GM18520 (cell line): Measurements from ENCODE around the gene NECTIN2.
"Not testable (repeated sequence)": the region's sequence is repeated elsewhere in the genome, so short reads cannot be mapped to it uniquely, and the experiment has no call there.

Experiments used
- ATAC-seq: cut with Tn5 transposase; IDR thresholded peaks from one replicate; pipeline ENCODE4 v1.9.1; 2021; ENCODE audit not compliant: unreplicated experiment

NECTIN2 gene

DNA sequence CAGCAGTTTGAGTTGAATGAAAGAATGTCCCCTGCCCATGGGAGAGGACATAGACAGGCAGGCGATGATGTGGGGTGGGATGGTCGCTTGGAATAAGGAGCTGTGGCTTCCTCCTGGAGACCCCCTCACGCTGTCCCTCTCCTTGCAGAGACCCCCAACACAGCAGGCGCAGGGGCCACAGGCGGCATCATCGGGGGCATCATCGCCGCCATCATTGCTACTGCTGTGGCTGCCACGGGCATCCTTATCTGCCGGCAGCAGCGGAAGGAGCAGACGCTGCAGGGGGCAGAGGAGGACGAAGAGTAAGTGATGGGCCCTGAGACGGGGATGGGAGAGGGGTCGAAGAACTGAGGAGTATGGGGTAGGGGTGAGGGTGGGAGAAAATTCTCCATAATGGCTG, 36.0 kb downstream of the NECTIN2 start:
- no peak for ATAC-seq

DNA sequence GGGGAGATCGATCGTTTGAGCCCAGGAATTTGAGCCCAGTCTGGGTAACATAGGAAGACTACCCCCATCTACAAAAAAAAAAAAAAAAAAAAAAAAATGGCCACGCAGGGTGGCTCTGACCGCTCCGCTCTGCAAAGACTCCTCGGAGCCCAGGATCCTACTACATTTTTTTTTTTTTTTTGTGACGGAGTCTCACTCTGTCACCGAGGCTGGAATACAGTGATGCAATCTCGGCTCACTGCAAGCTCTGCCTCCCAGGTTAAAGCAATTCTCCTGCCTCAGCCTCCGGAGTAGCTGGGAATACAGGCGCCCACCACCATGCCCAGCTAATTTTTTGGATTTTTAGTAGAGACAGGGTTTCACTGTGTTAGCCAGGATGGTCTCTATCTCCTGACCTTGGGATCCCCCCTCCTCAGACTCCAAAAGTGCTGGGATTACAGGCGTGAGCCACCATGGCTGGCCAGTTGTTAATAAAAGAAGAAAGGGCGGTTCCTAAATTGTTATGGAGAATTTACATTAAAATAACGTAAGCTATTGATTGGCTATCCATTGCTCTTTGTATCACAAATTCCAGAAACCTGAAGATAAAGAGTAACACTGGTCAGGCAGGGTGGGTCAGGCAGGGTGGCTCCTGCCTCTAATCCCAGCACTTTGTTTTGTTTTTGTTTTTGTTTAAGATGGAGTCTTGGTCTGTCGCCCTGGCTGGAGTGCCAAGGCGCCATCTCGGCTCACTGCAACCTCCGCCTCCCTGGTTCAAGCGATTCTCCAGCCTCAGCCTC, 36.7 kb downstream of the NECTIN2 start:
- ATAC-seq = not testable (repeated sequence)

DNA sequence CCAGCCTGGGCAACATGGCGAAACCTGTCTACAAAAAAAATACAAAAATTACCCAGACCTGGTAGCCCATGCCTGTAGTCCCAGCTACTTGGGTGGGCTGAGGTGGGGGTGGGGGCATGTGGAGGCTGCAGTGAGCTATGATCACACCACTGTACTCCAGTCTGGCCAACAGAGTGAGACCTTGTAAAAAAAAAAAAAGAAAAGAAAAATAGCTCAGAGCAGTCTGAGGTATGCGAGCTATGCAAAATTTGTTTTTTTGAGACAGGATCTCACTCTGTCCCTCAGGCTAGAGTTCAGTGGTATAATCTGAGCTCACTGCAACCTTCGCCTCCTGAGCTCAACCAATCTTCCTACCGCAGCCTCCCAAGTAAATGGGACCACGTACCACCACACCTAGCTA, 37.8 kb downstream of the NECTIN2 start:
- no peak for ATAC-seq

DNA sequence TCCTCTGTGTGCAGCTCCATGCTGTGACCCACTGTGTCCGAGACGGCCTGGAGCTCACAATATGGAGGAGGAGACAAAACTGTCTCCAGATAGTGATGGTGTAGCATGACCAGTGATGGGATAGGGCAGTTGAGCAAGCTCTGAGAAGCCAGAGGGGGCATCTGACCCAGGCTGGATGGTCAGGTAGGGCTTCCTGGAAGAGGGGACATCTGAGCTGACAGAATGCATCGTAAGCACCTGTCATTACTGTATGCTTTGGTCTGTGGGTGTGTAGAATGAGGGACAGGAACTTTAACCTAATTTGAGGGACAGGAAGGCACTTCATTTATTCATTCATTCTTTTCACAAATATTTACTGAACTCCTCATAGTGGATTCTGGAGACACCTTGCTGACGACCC, 38.5 kb downstream of the NECTIN2 start:
- no peak for ATAC-seq

DNA sequence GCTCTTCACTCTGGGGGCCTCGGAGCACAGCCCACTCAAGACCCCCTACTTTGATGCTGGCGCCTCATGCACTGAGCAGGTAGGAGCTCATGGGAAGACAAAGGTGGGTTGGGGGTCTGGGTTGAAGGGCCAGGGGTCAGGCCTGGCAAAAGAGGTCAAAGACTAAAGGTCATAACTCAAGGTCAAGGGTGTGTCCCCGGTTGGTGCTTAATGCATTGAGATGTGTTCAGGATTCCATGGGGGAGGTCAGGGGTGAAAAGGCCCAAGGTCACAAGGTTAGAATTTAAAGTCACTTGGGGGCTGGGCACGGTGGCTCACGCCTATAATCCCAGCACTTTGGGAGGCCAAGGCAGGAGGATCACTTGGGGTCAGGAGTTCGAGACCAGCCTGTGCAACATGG, 40.0 kb downstream of the NECTIN2 start:
- no peak for ATAC-seq

DNA sequence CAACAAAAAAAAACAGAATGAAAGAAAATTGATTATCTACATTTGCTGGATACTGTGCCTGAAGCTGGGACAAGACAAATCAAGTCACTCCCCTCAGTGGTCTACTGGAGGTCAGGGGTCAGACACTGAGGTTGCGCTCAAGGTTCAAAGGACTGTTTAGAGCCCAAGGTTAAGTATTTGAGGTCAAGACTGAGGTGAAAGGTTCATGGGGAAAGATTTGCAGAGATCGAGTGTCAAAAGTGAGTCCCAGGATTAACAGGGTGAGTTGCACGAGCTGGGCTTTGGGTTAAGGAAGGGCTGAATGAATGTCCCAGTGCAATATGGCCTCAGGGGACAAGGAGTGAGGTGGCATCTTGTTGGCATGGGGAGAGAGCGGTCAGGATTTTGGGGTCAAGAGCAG, 41.6 kb downstream of the NECTIN2 start:
- no peak for ATAC-seq

DNA sequence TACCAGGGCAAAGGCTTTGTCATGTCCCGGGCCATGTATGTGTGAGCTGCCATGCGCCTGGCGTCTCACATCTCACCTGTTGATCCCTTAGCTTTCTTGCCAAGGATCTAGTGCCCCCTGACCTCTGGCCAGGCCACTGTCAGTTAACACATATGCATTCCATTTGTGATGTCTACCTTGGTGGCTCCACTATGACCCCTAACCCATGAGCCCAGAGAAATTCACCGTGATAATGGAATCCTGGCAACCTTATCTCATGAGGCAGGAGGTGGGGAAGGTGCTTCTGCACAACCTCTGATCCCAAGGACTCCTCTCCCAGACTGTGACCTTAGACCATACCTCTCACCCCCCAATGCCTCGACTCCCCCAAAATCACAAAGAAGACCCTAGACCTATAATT, 42.2 kb downstream of the NECTIN2 start:
- not testable (repeated sequence) for ATAC-seq

DNA sequence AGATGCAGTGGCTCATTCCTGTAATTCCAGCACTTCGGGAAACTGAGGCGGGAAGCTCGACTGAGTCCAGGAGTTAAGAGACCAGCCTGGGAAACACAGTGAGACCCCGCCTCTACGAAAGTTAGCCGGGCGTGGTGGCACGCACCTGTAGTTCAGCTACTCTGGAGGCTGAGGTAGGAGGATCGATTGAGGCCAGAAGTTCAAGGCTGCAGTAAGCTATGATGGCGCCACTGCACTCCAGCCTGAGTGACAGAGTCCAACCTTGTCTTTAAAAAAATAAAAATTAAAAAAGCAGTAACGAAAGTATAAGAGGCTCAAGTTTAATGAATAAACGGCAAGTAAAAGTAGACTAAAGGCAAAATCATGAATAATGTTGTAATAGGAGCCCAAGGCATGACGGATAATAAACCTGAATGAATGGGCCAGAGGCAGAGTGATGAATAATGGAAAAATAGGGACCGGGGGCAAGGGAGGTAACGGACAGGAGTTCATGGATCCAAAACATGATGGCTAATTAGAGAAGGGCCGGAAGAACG, 43.8 kb downstream of the NECTIN2 start:
- ATAC-seq = no peak

DNA sequence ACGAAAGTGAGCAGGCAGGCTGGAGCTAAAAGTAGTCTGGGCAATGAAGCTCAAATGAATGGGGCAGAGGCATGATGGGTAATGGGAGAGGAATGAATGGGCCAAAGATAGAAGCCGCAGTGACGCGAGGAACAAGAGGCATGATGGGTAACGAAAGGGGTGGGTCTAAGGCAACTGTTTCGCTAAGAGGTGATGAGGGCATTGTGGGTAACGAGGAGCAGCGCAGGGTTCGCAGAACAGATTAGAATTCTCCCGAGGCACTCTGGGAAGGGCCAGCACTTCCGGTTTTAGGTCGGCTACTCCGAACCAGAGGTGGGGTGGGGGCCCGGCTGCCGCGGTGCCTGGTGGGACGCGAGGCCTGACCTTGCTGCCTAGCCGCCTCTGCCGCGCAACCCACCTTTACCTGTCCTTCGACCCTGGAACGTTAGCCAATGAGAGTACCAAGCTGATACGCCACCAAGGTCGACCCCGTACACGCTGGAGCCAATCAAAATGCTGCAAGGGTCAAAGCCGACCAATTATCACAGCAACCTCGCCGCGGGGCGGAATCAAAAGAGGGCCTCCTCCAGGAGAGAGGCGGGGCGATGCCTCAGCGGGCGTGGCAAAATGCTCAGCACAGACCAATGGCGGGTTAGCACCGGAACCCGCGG, 44.4 kb downstream of the NECTIN2 start:
- peak; percentile 81 for ATAC-seq

DNA sequence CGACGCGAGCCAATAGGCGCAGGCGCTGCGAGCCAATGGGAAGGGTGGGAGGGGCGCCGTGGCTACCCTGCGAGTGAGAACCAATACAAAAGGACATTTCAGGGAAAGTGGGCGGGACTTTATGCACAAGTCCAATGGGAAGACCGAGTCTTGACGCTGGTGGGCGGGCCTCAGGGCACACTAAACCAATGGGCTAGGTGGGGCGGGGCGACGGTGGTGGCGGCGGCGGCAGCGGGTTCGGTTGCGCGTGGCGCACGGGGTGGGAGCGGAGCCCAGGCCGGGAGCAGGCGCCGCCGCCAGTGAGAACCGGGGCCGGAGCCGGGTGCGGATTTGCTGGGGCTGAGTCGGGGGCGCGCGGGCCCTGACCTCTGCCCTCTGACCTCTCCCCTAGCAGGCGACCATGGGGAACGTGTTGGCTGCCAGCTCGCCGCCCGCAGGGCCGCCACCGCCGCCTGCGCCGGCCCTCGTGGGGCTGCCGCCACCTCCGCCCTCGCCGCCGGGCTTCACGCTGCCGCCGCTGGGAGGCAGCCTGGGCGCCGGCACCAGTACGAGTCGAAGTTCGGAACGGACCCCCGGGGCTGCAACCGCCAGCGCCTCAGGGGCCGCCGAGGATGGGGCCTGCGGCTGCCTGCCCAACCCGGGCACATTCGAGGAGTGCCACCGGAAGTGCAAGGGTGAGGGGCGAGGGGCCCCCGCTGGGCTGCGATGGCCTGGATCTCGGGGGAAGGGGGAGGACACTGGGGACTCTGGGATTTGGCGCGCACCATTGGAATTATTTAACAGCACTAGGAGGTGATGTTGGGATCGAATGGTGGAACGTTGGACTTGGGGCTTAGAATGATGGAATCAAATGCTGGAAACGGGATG, 45.2 kb downstream of the NECTIN2 start, which contains the start of gene TOMM40:
Gene TOMM40, plus strand, starts transcription at position 239 of the 867 bp plus-strand sequence. Its CDS starts 162 bp downstream, at position 401.
- no peak for ATAC-seq

DNA sequence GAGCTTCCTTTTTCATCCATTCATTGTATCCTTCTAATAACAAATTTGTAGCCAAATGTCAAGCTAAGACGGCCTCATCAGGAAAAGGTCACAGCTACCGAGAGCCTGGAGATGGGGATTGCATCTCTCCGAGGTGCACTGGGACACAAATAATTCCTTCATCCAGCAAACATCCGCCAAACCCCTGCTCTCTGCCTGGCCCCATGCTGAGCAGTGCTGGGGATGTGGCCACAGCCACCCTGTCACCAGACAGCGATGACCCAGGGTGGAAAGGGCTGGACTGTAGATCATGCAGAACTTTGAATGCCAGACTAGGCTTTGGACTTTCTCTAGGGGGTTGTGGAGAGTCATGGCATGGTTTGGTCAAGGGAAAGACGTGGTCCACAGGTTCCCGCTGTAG, 46.8 kb downstream of the NECTIN2 start:
- no peak for ATAC-seq

DNA sequence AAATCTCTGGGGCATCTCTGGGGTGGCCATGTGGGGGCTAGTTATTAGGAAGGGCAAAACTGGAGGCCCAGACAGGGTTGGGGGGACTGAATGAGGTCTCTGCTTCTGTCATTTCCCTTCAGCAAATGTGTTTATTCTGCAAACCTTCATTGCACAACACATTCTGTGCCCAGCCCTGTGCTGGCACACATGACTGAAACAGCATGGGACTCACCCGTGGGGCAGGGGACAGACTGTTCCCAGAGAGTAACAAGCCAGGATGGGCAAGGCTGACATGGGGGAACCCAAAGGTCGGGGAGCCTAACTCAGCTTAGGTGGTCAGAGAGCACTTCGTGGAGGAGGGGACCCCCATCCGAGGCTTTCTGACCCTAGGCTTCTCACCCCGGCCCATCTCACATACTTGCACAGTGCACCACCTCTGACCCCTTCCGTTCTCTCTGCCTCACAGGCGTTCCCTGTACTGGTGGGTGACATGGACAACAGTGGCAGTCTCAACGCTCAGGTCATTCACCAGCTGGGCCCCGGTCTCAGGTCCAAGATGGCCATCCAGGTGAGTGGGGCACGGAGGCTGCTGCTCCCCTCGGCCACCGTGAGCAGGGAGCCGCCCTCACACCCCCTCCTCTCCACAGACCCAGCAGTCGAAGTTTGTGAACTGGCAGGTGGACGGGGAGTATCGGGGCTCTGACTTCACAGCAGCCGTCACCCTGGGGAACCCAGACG, 47.4 kb downstream of the NECTIN2 start:
- ATAC-seq = no peak

DNA sequence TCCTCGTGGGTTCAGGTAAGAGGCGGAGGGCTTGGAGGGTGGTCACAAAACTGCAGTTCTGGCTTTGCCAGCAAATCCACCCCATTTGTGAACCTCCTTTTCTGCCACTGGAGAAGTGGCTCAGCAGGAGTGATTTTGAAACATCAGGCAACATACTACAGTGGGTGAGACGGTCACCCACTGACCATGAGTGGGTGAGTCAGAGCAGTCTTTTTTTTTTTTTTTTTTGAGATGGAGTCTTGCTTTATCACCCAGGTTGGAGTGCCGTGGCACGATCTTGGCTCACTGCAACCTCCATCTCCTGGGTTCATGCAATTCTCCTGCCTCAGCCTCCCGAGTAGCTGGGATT, 47.9 kb downstream of the NECTIN2 start:
- no peak for ATAC-seq

DNA sequence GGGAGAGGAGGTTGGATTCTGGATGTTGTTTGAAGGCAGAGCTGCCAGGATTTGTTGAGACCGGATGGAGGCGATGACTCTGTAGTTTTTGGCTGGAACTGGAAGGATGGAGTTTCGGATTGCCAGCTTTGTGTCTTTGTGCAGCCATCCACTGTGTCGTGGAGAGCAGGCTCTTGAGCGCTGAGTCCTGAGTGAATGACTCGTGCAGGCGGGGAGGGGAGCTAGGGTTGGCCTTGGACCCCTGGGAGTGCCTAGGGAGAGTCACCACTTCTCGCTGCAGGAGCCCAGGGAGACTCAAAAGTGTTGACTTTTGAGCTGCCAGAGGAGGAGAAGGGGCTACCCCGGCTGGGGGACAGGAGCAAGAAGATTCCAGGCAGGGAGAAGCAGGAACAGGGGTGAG, 48.8 kb downstream of the NECTIN2 start:
- no peak for ATAC-seq

DNA sequence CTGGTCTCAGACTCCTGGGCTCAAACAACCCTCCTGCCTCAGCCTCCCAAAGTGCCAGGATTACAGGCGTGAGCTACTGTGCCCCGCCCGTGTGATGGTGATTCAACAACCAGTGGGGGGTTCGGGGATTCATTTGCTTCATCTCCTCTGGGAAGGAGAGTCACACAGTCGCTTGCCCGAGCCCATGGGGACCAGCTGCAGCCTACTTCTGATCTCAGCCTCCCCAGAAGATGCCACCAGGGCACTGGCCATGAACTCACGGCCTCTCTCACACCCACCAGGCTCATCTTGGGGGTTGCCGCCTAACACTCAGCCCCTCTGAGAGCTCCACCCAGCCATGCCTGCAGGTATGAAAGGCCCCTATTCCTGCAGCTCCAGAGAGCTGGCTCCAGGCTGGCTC, 51.7 kb downstream of the NECTIN2 start:
- no peak for ATAC-seq

DNA sequence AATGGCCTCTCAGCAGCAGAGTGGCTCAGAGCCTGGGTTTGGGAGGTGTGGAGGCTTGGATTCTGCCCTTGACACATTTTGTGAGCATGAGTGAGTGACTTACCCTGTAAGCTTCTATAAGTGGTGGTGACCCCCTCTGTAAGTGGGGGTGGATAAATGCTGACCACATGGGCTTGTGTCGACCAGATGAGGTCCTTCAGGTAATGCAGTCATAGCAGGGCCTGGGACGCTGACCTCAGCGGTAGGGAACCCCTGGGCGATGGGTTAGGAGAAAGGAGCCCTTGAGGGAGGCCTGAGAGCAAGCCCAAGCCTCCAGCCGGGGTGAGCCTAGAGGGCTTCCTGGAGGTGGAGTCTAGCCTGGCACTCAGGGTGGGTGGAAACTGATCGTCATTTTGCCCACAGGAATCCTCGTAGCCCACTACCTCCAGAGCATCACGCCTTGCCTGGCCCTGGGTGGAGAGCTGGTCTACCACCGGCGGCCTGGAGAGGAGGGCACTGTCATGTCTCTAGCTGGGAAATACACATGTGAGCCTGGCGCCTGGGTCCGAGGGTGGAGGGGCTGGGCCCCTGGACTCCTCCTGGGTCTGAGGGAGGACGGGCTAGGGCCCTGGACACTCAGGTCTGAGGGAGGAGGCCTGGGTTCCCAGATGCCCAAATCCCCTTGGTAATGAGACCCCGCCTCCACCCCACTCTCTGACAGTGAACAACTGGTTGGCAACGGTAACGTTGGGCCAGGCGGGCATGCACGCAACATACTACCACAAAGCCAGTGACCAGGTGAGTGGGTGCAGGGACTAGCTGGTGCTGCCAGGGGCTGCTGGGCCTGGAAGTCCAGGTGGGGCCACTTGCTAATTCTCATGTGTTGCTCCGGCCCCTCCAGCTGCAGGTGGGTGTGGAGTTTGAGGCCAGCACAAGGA, 54.5 kb downstream of the NECTIN2 start:
- ATAC-seq = no peak

DNA sequence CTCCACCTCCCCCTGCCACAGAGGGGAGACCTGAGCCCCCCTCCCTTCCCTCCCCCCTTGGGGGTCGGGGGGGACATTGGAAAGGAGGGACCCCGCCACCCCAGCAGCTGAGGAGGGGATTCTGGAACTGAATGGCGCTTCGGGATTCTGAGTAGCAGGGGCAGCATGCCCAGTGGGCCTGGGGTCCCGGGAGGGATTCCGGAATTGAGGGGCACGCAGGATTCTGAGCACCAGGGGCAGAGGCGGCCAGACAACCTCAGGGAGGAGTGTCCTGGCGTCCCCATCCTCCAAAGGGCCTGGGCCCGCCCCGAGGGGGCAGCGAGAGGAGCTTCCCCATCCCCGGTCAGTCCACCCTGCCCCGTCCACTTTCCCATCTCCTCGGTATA, 57.1 kb downstream of the NECTIN2 start:
- ATAC-seq = no peak

DNA sequence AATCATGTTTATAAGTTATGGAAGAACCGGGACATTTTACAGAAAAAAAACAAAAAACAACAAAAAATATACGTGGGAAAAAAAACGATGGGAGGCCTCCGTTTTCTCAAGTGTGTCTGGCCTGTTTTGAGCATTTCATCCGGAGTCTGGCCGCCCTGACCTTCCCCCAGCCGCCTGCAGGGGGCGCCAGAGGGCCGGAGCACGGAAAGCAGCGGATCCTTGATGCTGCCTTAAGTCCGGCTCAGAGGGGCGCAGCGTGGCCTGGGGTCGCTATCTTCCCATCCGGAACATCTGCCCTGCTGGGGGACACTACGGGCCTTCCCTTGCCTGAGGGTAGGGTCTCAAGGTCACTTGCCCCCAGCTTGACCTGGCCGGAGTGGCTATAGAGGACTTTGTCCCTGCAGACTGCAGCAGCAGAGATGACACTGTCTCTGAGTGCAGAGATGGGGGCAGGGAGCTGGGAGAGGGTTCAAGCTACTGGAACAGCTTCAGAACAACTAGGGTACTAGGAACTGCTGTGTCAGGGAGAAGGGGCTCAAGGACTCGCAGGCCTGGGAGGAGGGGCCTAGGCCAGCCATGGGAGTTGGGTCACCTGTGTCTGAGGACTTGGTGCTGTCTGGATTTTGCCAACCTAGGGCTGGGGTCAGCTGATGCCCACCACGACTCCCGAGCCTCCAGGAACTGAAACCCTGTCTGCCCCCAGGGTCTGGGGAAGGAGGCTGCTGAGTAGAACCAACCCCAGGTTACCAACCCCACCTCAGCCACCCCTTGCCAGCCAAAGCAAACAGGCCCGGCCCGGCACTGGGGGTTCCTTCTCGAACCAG, 57.7 kb downstream of the NECTIN2 start:
- ATAC-seq = no peak

DNA sequence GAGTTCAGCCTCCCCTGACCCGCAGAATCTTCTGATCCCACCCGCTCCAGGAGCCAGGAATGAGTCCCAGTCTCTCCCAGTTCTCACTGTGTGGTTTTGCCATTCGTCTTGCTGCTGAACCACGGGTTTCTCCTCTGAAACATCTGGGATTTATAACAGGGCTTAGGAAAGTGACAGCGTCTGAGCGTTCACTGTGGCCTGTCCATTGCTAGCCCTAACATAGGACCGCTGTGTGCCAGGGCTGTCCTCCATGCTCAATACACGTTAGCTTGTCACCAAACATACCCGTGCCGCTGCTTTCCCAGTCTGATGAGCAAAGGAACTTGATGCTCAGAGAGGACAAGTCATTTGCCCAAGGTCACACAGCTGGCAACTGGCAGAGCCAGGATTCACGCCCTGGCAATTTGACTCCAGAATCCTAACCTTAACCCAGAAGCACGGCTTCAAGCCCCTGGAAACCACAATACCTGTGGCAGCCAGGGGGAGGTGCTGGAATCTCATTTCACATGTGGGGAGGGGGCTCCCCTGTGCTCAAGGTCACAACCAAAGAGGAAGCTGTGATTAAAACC, 58.4 kb downstream of the NECTIN2 start:
- ATAC-seq = no peak
